A549 (cell line): ENCODE data around the gene CFL1. TPM values are rescaled to one million over a fixed set of nuclear protein-coding genes. Genes with fewer than 3 reads are reported as not detected.

Source experiments
- ATAC-seq, 2 experiments: fragments of 200-7000 bp in 1 of 2; fragments of >200 bp in 1 of 2; cut with Nextera tagmentation in 1 of 2; cut with Tn5 transposase in 1 of 2; 3 replicates each; pipeline versions ENCODE4 v1.8.0 to v1.9.1; 2018 to 2020; ENCODE audit warnings: mild to moderate bottlenecking in 1 of 2, moderate library complexity in 1 of 2
- CTCF ChIA-PET: fragments of 300-600 bp; sonication (Branson Sonifier 250); formaldehyde crosslinking; extraction: SDS; loops from one replicate; lab custom pipeline; 2021; ENCODE audit warnings: antibody characterized with exemption, inconsistent platforms; lab: Yijun Ruan, JAX
- POLR2A ChIA-PET: fragments of 350-600 bp; formaldehyde crosslinking; extraction: SDS; loops from one replicate; lab custom pipeline; 2021; ENCODE audit warnings: antibody characterized with exemption, inconsistent platforms; lab: Yijun Ruan, JAX
- DNase-seq, 2 experiments: peaks; one replicate each; pipeline versions ENCODE4 v3.0.0 to v3.0.0-alpha.2; 2011 to 2016; ENCODE audit warnings: low read depth in 1 of 2, low spot score in 1 of 2
- FAIRE-seq: peaks from 2 replicates; lab custom pipeline; 2011; peaks lifted over from hg19 to GRCh38; lab: Jason Lieb, UNC
- H3K27ac ChIP-seq, 2 experiments: fragments of >200 bp; sonication (Bioruptor Twin); formaldehyde crosslinking; 3 replicates each; pipeline ENCODE4 v1.5.1; 2016 to 2017
- H3K4me1 ChIP-seq: fragments of >200 bp; sonication (Bioruptor Twin); formaldehyde crosslinking; 3 replicates; pipeline ENCODE4 v1.6.1; 2016
- H3K4me2 ChIP-seq: fragments of >200 bp; sonication (Bioruptor Twin); formaldehyde crosslinking; 3 replicates; pipeline ENCODE4 v1.6.1; 2016
- H3K4me3 ChIP-seq: fragments of >200 bp; sonication (Bioruptor Twin); formaldehyde crosslinking; 3 replicates; pipeline ENCODE4 v1.5.1; 2016
- H3K9me3 ChIP-seq: fragments of >200 bp; sonication (Bioruptor Twin); formaldehyde crosslinking; 3 replicates; pipeline ENCODE4 v1.6.1; 2016
- EP300 ChIP-seq, 2 experiments: fragments of >200 bp; sonication (Bioruptor Twin); formaldehyde crosslinking; IDR thresholded peaks; 2 replicates in 1 of 2; 3 replicates in 1 of 2; pipeline ENCODE4 v1.6.1; 2016 to 2017
- ESRRA ChIP-seq: fragments of 150-350 bp; IDR thresholded peaks from 2 replicates; pipeline ENCODE4 v1.6.1; 2014; ENCODE audit warnings: mild to moderate bottlenecking, low read length, borderline replicate concordance
- FOSB ChIP-seq: fragments of 250-450 bp; sonication (Bioruptor Pico); IDR thresholded peaks from 2 replicates; pipeline ENCODE4 v1.5.0; 2020; ENCODE audit warnings: mild to moderate bottlenecking, moderate library complexity
- FOSL2 ChIP-seq, 2 experiments: fragments of 450-650 bp in 1 of 2; fragments of >200 bp in 1 of 2; sonication (Bioruptor Twin) in 1 of 2; formaldehyde crosslinking; IDR thresholded peaks; 2 replicates each; pipeline versions ENCODE4 v1.5.0 to v1.6.1; 2016 to 2020; ENCODE audit warnings: mild to moderate bottlenecking in 1 of 2, moderate library complexity in 1 of 2
- HOXA7 ChIP-seq: fragments of 250-450 bp; sonication (Bioruptor Pico); IDR thresholded peaks from 2 replicates; pipeline ENCODE4 v1.5.0; 2020; ENCODE audit warnings: mild to moderate bottlenecking, moderate library complexity
- HOXB5 ChIP-seq: fragments of 250-450 bp; sonication (Bioruptor Pico); IDR thresholded peaks from 2 replicates; pipeline ENCODE4 v1.5.0; 2020; ENCODE audit warnings: mild to moderate bottlenecking, moderate library complexity
- JUN ChIP-seq, 2 experiments: fragments of >200 bp; sonication (Bioruptor Twin); formaldehyde crosslinking; IDR thresholded peaks; 2 replicates in 1 of 2; 3 replicates in 1 of 2; pipeline ENCODE4 v1.6.1; 2016 to 2017
- NFE2L2 ChIP-seq: fragments of 150-350 bp; conservative IDR thresholded peaks from 2 replicates; pipeline ENCODE4 v1.6.1; 2014; ENCODE audit warnings: low read length
- PHF8 ChIP-seq: fragments of 200-600 bp; sonication (generic); IDR thresholded peaks from 2 replicates; pipeline ENCODE4 v1.6.1; 2016; ENCODE audit warnings: low read depth, mild to moderate bottlenecking, antibody characterized with exemption, moderate library complexity, borderline replicate concordance
- ZSCAN20 ChIP-seq: fragments of 250-450 bp; sonication (Bioruptor Pico); IDR thresholded peaks from 2 replicates; pipeline ENCODE4 v1.8.0; 2022; ENCODE audit warnings: mild to moderate bottlenecking, moderate library complexity
- WGBS: methylation state at CpG from one replicate; pipeline ENCODE4 v1.1.6; 2017; ENCODE audit errors: missing lambda C conversion rate; 5-methylcytosine and 5-hydroxymethylcytosine counted together
- polyA plus RNA-seq, 4 experiments: library from polyadenylated mRNA; depleted of rRNA in 3 of 4; stranded (reverse); fragments of >200 nt; fragmentation: RNase III in 1 of 4; extraction: RNeasy Plus Mini Kit Qiagen cat#74134 plus additional on column Dnase treatment in 1 of 4; gene quantifications; 2 replicates in 3 of 4; 3 replicates in 1 of 4; pipeline ENCODE4 v1.2.3, GENCODE V29; 2011 to 2017
- TF ChIP-seq, protein P1 (sequence below): fragments of >200 bp; sonication (Bioruptor Twin); formaldehyde crosslinking; IDR thresholded peaks from 3 replicates; pipeline ENCODE4 v1.5.1; 2016

CFL1 gene
- polyA plus RNA-seq, 2 of the 4 experiments (the other 2 are of a cell fraction), result 1,591 to 1,780 TPM

DNA sequence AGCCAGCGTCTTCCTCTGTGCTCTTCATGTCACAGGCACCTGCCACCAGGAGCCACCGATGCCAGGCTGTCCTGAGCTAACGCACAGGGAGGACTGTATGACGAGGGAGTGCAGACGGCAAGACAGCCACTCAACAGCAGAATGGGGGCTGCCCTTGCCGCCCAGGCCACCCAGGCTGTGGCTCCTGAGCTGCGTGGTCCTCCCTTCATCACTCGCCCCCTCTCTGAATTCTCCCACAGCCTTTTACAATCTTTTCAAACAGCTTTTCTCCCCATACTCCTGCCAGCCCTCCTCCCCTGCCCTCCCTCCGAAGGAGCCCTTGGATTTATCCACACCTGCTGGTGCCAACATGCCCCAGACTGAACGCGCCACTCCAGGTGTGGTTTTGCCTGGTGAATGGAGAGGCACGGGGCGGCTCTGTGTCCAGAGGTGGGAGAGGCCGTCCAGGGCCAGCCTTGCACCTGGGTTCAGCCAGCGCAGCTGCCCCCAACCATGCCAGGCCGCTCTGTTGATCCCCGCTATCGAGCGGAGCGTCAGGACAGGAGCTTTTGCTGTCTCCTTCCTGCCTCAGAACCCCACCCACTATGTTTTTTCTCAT, 49.1 kb downstream of the CFL1 start:
- ChIA-PET POLR2A (interaction anchor here (0.5 kb wide), 1 partner anchor 174 kb away, joined by 5 read pairs; no protein-coding TSS in a partner anchor), CTCF (interaction anchor here (0.8 to 4.2 kb wide), 9 partner anchors 9 to 184 kb away, joined by 3 to 29 read pairs (median 4); partner anchors contain the start of genes AP5B1 and KAT5)
- no peak for FAIRE-seq
- Histone ChIP-seq H3K4me1 (no peaks in the 10 kb centered on the region), H3K4me2 (no peak overlapping the region), H3K4me3 (no peak overlapping the region), H3K9me3 (no peaks in the 10 kb centered on the region), H3K27ac (no peak overlapping the region)
- DNase-seq, result no peak
- TF ChIP-seq FOSL2 (IDR thresholded peaks at IDR 0.05) (no peak), FOSL2 (CRISPR knock-in tag; IDR thresholded peaks at IDR 0.05) (no peak), ESRRA (no peak), ZSCAN20 (CRISPR knock-in tag) (no peak), HOXB5 (CRISPR knock-in tag) (no peak), NFE2L2 (no peak), HOXA7 (CRISPR knock-in tag) (no peak), PHF8 (no peak), JUN (IDR thresholded peaks at IDR 0.05) (no peak)
- ATAC-seq, result no peak; a peak in 1 of 6 replicates
- WGBS, result 58% methylated on average over 20 of the region's 20 CpGs

DNA sequence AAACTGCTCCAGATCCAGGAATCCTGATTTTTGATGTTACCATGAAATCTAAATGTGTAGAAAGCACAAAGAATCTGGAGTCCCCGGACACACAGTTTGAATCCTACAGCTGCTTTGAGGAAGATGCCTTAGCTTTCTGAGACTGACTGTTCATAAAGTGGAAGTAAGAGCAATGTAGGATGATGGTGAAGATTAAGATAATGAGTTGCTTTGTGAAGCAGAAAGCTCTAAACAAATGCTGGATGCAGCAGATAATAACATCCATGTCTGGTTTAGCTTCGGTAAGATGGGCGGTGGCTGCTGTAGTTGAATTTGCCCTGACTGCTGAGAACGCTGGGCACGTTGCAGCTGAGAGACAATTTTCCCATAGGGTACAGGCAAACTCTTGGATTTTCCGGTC, 51.0 kb downstream of the CFL1 start:
- TF ChIP-seq PHF8, result no peak
- no peak for TF ChIP-seq FOSB (CRISPR knock-in tag)
- no peak for TF ChIP-seq EP300 (IDR thresholded peaks at IDR 0.05)
- TF ChIP-seq, protein P1, sequence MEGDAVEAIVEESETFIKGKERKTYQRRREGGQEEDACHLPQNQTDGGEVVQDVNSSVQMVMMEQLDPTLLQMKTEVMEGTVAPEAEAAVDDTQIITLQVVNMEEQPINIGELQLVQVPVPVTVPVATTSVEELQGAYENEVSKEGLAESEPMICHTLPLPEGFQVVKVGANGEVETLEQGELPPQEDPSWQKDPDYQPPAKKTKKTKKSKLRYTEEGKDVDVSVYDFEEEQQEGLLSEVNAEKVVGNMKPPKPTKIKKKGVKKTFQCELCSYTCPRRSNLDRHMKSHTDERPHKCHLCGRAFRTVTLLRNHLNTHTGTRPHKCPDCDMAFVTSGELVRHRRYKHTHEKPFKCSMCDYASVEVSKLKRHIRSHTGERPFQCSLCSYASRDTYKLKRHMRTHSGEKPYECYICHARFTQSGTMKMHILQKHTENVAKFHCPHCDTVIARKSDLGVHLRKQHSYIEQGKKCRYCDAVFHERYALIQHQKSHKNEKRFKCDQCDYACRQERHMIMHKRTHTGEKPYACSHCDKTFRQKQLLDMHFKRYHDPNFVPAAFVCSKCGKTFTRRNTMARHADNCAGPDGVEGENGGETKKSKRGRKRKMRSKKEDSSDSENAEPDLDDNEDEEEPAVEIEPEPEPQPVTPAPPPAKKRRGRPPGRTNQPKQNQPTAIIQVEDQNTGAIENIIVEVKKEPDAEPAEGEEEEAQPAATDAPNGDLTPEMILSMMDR, result no peak
- Histone ChIP-seq H3K4me1 (no peaks in the 10 kb centered on the region), H3K4me3 (no peak overlapping the region), H3K27ac (no peak overlapping the region), H3K4me2 (no peak overlapping the region), H3K9me3 (no peaks in the 10 kb centered on the region)
- POLR2A ChIA-PET, result interaction anchor here (0.7 kb wide), 2 partner anchors 23 to 51 kb away, joined by 3 to 4 read pairs; no protein-coding TSS in a partner anchor
- WGBS, result 66% methylated on average over 6 of the region's 6 CpGs
- no peak for FAIRE-seq
- CTCF ChIA-PET, result interaction anchor here (0.8 to 4.2 kb wide), 6 partner anchors 11 to 95 kb away, joined by 3 to 29 read pairs (median 4); partner anchors contain the start of genes AP5B1 and KAT5
- DNase-seq, result no peak
- no peak for ATAC-seq

Other genes with a start within 250 kb of the CFL1 start
- gene MAP3K11, start 244.0 kb downstream of the CFL1 start, polyA plus RNA-seq (2011; rRNA removed), result 16.7 and 18.1 TPM in 2 replicates
- gene MAP3K11, start 244.0 kb downstream of the CFL1 start, polyA plus RNA-seq (2017; fragmentation: RNase III; extraction: RNeasy Plus Mini Kit Qiagen cat#74134 plus additional on column Dnase treatment), result 30.9 to 34.9 TPM (median 34.5 TPM) in 3 replicates
- gene PCNX3, start 242.4 kb downstream of the CFL1 start, polyA plus RNA-seq (2011; rRNA removed), result 14.2 and 17.2 TPM in 2 replicates
- gene PCNX3, start 242.4 kb downstream of the CFL1 start, polyA plus RNA-seq (2017; fragmentation: RNase III; extraction: RNeasy Plus Mini Kit Qiagen cat#74134 plus additional on column Dnase treatment), result 26.6 to 30.8 TPM (median 29.7 TPM) in 3 replicates
- 9.9 and 10.4 TPM in 2 replicates for gene SIPA1, start 220.1 kb downstream of the CFL1 start, polyA plus RNA-seq (2011; rRNA removed)
- 16.9 to 21.3 TPM (median 17.4 TPM) in 3 replicates for gene SIPA1, start 220.1 kb downstream of the CFL1 start, polyA plus RNA-seq (2017; fragmentation: RNase III; extraction: RNeasy Plus Mini Kit Qiagen cat#74134 plus additional on column Dnase treatment)
- 28.9 and 31.8 TPM in 2 replicates for gene RELA, start 195.3 kb downstream of the CFL1 start, polyA plus RNA-seq (2011; rRNA removed)
- gene RELA, start 195.3 kb downstream of the CFL1 start, polyA plus RNA-seq (2017; fragmentation: RNase III; extraction: RNeasy Plus Mini Kit Qiagen cat#74134 plus additional on column Dnase treatment), result 50.7 to 55.8 TPM (median 55.1 TPM) in 3 replicates
- gene KAT5, start 145.9 kb downstream of the CFL1 start, polyA plus RNA-seq (2011; rRNA removed), result 25.8 and 34.6 TPM in 2 replicates
- gene KAT5, start 145.9 kb downstream of the CFL1 start, polyA plus RNA-seq (2017; fragmentation: RNase III; extraction: RNeasy Plus Mini Kit Qiagen cat#74134 plus additional on column Dnase treatment), result 39.8 to 44.7 TPM (median 41.2 TPM) in 3 replicates
- gene RNASEH2C, start 137.4 kb downstream of the CFL1 start, polyA plus RNA-seq (2011; rRNA removed), result 15.1 and 15.8 TPM in 2 replicates
- gene RNASEH2C, start 137.4 kb downstream of the CFL1 start, polyA plus RNA-seq (2017; fragmentation: RNase III; extraction: RNeasy Plus Mini Kit Qiagen cat#74134 plus additional on column Dnase treatment), result 36.4 to 39.3 TPM (median 36.9 TPM) in 3 replicates
- gene AP5B1, start 77.2 kb downstream of the CFL1 start, polyA plus RNA-seq (2011; rRNA removed), result 5.2 and 5.8 TPM in 2 replicates
- 9.0 to 10.2 TPM (median 9.2 TPM) in 3 replicates for gene AP5B1, start 77.2 kb downstream of the CFL1 start, polyA plus RNA-seq (2017; fragmentation: RNase III; extraction: RNeasy Plus Mini Kit Qiagen cat#74134 plus additional on column Dnase treatment)
- not detected in 2 replicates for gene OVOL1, start 71.1 kb downstream of the CFL1 start, polyA plus RNA-seq (2011; rRNA removed)
- not detected in 3 replicates for gene OVOL1, start 71.1 kb downstream of the CFL1 start, polyA plus RNA-seq (2017; fragmentation: RNase III; extraction: RNeasy Plus Mini Kit Qiagen cat#74134 plus additional on column Dnase treatment)
- not detected in 2 replicates for gene SNX32, start 24.2 kb downstream of the CFL1 start, polyA plus RNA-seq (2011; rRNA removed)
- gene SNX32, start 24.2 kb downstream of the CFL1 start, polyA plus RNA-seq (2017; fragmentation: RNase III; extraction: RNeasy Plus Mini Kit Qiagen cat#74134 plus additional on column Dnase treatment), result 0.04 to 0.08 TPM (median 0.05 TPM) in 3 replicates
- 27.8 and 30.5 TPM in 2 replicates for gene MUS81, start 2.3 kb upstream of the CFL1 start, polyA plus RNA-seq (2011; rRNA removed)
- gene MUS81, start 2.3 kb upstream of the CFL1 start, polyA plus RNA-seq (2017; fragmentation: RNase III; extraction: RNeasy Plus Mini Kit Qiagen cat#74134 plus additional on column Dnase treatment), result 33.4 to 34.9 TPM (median 34.2 TPM) in 3 replicates
- gene EFEMP2, start 14.6 kb upstream of the CFL1 start, polyA plus RNA-seq (2011; rRNA removed), result 0.89 and 1.3 TPM in 2 replicates
- 0.98 to 1.5 TPM (median 1.4 TPM) in 3 replicates for gene EFEMP2, start 14.6 kb upstream of the CFL1 start, polyA plus RNA-seq (2017; fragmentation: RNase III; extraction: RNeasy Plus Mini Kit Qiagen cat#74134 plus additional on column Dnase treatment)
- gene CTSW, start 21.7 kb upstream of the CFL1 start, polyA plus RNA-seq (2011; rRNA removed), result not detected in 2 replicates
- not detected in 3 replicates for gene CTSW, start 21.7 kb upstream of the CFL1 start, polyA plus RNA-seq (2017; fragmentation: RNase III; extraction: RNeasy Plus Mini Kit Qiagen cat#74134 plus additional on column Dnase treatment)
- gene FIBP, start 30.3 kb upstream of the CFL1 start, polyA plus RNA-seq (2011; rRNA removed), result 72.2 and 83.0 TPM in 2 replicates
- gene FIBP, start 30.3 kb upstream of the CFL1 start, polyA plus RNA-seq (2017; fragmentation: RNase III; extraction: RNeasy Plus Mini Kit Qiagen cat#74134 plus additional on column Dnase treatment), result 60.4 to 66.2 TPM (median 65.3 TPM) in 3 replicates
- 5.4 and 7.3 TPM in 2 replicates for gene CCDC85B, start 32.5 kb upstream of the CFL1 start, polyA plus RNA-seq (2011; rRNA removed)
- gene CCDC85B, start 32.5 kb upstream of the CFL1 start, polyA plus RNA-seq (2017; fragmentation: RNase III; extraction: RNeasy Plus Mini Kit Qiagen cat#74134 plus additional on column Dnase treatment), result 24.3 to 35.2 TPM (median 27.5 TPM) in 3 replicates
- gene FOSL1, start 42.2 kb upstream of the CFL1 start, polyA plus RNA-seq (2011; rRNA removed), result 6.7 and 9.6 TPM in 2 replicates
- 24.1 to 55.8 TPM (median 24.1 TPM) in 3 replicates for gene FOSL1, start 42.2 kb upstream of the CFL1 start, polyA plus RNA-seq (2017; fragmentation: RNase III; extraction: RNeasy Plus Mini Kit Qiagen cat#74134 plus additional on column Dnase treatment)
- gene C11orf68, start 60.9 kb upstream of the CFL1 start, polyA plus RNA-seq (2011; rRNA removed), result 10.6 and 17.2 TPM in 2 replicates
- 16.5 to 23.1 TPM (median 17.0 TPM) in 3 replicates for gene C11orf68, start 60.9 kb upstream of the CFL1 start, polyA plus RNA-seq (2017; fragmentation: RNase III; extraction: RNeasy Plus Mini Kit Qiagen cat#74134 plus additional on column Dnase treatment)
- gene DRAP1, start 61.2 kb upstream of the CFL1 start, polyA plus RNA-seq (2011; rRNA removed), result 27.8 and 73.7 TPM in 2 replicates
- 143 to 187 TPM (median 143 TPM) in 3 replicates for gene DRAP1, start 61.2 kb upstream of the CFL1 start, polyA plus RNA-seq (2017; fragmentation: RNase III; extraction: RNeasy Plus Mini Kit Qiagen cat#74134 plus additional on column Dnase treatment)
- not detected in 2 replicates for gene TSGA10IP, start 87.3 kb upstream of the CFL1 start, polyA plus RNA-seq (2011; rRNA removed)
- not detected in 3 replicates for gene TSGA10IP, start 87.3 kb upstream of the CFL1 start, polyA plus RNA-seq (2017; fragmentation: RNase III; extraction: RNeasy Plus Mini Kit Qiagen cat#74134 plus additional on column Dnase treatment)
- gene SART1, start 103.6 kb upstream of the CFL1 start, polyA plus RNA-seq (2011; rRNA removed), result 15.1 and 22.0 TPM in 2 replicates
- gene SART1, start 103.6 kb upstream of the CFL1 start, polyA plus RNA-seq (2017; fragmentation: RNase III; extraction: RNeasy Plus Mini Kit Qiagen cat#74134 plus additional on column Dnase treatment), result 52.8 to 62.8 TPM (median 53.8 TPM) in 3 replicates
- 38.6 and 42.0 TPM in 2 replicates for gene EIF1AD, start 144.0 kb upstream of the CFL1 start, polyA plus RNA-seq (2011; rRNA removed)
- gene EIF1AD, start 144.0 kb upstream of the CFL1 start, polyA plus RNA-seq (2017; fragmentation: RNase III; extraction: RNeasy Plus Mini Kit Qiagen cat#74134 plus additional on column Dnase treatment), result 39.8 to 44.6 TPM (median 41.0 TPM) in 3 replicates
- 385 and 399 TPM in 2 replicates for gene BANF1, start 144.3 kb upstream of the CFL1 start, polyA plus RNA-seq (2011; rRNA removed)
- 304 to 315 TPM (median 309 TPM) in 3 replicates for gene BANF1, start 144.3 kb upstream of the CFL1 start, polyA plus RNA-seq (2017; fragmentation: RNase III; extraction: RNeasy Plus Mini Kit Qiagen cat#74134 plus additional on column Dnase treatment)
- gene CST6, start 153.8 kb upstream of the CFL1 start, polyA plus RNA-seq (2011; rRNA removed), result not detected in 2 replicates
- gene CST6, start 153.8 kb upstream of the CFL1 start, polyA plus RNA-seq (2017; fragmentation: RNase III; extraction: RNeasy Plus Mini Kit Qiagen cat#74134 plus additional on column Dnase treatment), result not detected in 3 replicates
- gene CATSPER1, start 168.3 kb upstream of the CFL1 start, polyA plus RNA-seq (2011; rRNA removed), result 0.54 and 0.97 TPM in 2 replicates
- gene CATSPER1, start 168.3 kb upstream of the CFL1 start, polyA plus RNA-seq (2017; fragmentation: RNase III; extraction: RNeasy Plus Mini Kit Qiagen cat#74134 plus additional on column Dnase treatment), result 0.46 to 0.75 TPM (median 0.70 TPM) in 3 replicates
- not detected in 2 replicates for gene GAL3ST3, start 191.0 kb upstream of the CFL1 start, polyA plus RNA-seq (2011; rRNA removed)
- gene GAL3ST3, start 191.0 kb upstream of the CFL1 start, polyA plus RNA-seq (2017; fragmentation: RNase III; extraction: RNeasy Plus Mini Kit Qiagen cat#74134 plus additional on column Dnase treatment), result not detected in 3 replicates
- 107 and 108 TPM in 2 replicates for gene SF3B2, start 194.2 kb upstream of the CFL1 start, polyA plus RNA-seq (2011; rRNA removed)
- gene SF3B2, start 194.2 kb upstream of the CFL1 start, polyA plus RNA-seq (2017; fragmentation: RNase III; extraction: RNeasy Plus Mini Kit Qiagen cat#74134 plus additional on column Dnase treatment), result 169 to 184 TPM (median 182 TPM) in 3 replicates
- 48.2 and 71.7 TPM in 2 replicates for gene PACS1, start 212.1 kb upstream of the CFL1 start, polyA plus RNA-seq (2011; rRNA removed)
- 49.4 to 64.0 TPM (median 59.1 TPM) in 3 replicates for gene PACS1, start 212.1 kb upstream of the CFL1 start, polyA plus RNA-seq (2017; fragmentation: RNase III; extraction: RNeasy Plus Mini Kit Qiagen cat#74134 plus additional on column Dnase treatment)